GM19099 (cell line): ENCODE results near the gene CDKN1C.

Experiments used
- POLR2A ChIP-seq: IDR thresholded peaks from 3 replicates; pipeline ENCODE4 v1.6.1; 2011; ENCODE audit warnings: low read depth; ENCODE audit not compliant: insufficient read length; ENCODE audit errors: extremely low read depth

Gene CDKN1C

GRCh38 chr11:2843551-2843950 is 42.0 kb downstream of the CDKN1C start:
- no peak for TF ChIP-seq POLR2A

DNA sequence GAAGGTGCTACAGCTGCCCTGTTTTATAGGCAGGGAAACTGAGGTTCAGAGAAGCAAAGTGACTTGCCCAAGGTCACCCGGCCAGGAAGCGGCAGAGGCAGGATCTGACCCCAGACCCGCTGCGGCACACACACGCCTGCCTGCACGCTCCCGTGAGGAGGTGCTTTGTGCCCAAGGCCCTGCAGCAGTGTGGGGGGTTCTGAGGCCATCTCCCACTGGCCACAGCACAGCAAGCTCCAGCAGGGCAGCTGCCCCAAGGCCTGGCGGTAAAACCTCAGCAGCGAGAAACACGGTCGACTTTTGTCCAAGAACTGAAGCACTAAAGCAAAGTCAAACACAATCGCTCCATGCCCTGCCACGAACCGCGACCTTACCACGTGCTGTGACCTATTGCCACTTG is 42.7 kb downstream of the CDKN1C start:
- TF ChIP-seq POLR2A: no peak

DNA sequence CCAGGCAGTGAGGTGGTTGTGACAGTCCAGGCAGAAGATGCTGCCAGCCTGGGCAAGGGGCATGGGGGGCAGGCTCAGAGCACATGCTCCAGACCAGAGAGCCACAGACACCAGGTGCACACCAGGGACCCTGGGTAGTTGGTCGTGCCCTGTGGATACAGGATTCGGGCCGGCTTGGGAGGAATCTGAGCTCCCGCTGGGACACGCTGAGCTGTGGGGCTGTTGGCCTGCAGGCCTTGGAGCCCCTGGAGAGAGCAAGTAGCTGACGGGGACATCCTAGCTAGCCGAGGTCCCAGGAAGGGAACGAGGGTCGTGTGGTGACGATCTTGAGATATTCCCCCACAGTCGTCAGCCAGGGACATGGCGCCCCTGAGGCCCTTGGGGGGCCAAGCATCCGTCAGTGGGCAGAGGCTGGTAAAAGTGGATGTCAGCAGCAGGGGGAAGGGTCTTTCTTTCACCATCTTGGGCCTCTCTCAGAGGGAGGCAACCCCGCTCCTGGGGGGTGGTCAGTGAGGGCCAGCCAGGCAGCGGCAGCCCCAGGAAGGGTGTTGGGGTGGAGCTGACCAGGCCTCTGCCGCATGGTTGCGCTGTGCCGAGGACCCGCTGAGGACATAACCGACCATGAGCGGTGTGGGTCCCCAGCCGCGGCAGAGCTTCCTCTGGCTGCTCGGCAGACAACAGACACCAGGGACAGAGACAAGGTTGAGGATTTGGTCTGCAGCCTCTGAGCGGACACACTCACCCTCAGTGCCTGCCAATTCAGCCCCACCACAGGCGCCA is 44.0 kb downstream of the CDKN1C start:
- TF ChIP-seq POLR2A: no peak

- no peak for TF ChIP-seq POLR2A
Measured at GRCh38 chr11:2839395-2839943, 46.1 kb downstream of the CDKN1C start.

- no peak for TF ChIP-seq POLR2A
Measured at GRCh38 chr11:2838676-2839294, 46.8 kb downstream of the CDKN1C start.

DNA sequence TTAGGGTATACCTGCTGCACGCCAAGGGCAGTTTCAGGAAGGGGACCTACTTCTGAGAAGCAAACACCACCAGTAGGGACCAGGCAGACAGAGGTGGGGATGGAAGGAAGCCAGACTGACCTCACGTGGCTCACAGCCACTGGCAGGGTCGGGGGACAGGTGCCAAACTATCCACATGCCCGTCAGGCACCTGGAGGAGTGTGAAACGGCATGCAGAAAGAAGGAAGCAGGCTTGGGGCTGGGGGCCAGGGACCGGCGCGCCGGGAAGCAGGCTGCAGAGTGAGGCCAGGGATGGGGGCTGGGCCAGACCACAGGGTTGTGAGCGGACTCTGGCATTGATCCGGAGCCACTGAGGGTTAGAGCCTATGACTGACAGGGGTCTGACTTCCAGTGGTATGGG is 47.5 kb downstream of the CDKN1C start:
- no peak for TF ChIP-seq POLR2A

DNA sequence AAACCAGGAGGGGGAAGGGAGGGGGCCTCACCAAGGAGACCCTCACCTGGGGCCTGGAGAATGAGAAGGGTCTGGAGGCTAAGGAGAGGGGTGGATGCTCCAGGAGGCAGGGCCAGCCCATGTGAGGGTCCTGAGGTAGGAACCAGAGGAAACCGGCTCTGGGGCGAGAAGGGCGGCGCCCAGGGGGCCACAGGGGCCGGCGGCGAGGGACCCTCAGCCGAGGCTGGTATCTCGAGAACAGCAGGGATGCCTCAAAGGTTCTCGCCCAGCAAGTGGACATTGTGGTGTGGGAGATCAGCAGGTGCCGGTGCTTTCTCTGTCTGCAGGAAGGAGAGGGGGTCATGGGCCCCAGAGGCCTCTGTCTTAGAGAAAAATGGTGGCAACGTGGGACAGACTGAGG is 47.9 kb downstream of the CDKN1C start:
- no peak for TF ChIP-seq POLR2A

- TF ChIP-seq POLR2A: no peak
Measured at GRCh38 chr11:2837096-2837601, 48.4 kb downstream of the CDKN1C start.

DNA sequence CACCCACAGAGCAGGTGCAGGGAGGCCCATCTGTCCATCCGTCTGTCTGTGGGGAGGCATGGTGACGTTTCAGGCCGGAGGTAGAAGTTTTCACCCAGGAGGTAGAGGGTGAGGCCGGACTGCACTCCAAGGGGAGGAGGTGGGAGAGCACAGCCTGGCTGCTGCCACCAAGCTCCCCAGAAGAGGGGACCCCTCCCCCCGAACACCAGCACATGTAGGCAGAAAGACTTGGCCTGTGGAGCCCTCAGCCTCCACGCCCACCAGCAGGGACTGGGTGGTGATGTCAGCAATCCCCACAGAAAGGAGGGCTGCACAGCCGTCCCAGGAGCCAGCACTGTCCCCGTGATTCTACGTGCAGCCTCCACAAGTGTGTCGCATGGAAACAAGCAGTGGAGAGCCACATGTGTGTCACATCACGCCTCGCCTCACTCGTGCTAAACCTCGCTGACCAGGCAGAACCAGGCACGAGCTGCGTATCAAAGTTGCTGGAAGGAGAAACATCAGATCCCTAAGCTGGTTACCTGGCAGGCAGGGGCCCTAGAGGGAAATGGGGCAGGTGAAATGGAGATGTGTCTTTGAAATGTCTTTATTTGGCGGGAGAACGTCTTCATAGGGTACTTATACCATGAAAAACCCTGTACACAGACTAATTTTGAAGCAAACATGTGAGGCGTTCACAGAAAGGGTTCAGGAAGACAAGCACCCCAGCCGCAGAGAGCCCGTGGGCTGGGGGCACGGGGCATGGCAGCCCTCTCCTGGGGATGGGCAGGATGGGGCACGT is 49.1 kb downstream of the CDKN1C start:
- TF ChIP-seq POLR2A: no peak

DNA sequence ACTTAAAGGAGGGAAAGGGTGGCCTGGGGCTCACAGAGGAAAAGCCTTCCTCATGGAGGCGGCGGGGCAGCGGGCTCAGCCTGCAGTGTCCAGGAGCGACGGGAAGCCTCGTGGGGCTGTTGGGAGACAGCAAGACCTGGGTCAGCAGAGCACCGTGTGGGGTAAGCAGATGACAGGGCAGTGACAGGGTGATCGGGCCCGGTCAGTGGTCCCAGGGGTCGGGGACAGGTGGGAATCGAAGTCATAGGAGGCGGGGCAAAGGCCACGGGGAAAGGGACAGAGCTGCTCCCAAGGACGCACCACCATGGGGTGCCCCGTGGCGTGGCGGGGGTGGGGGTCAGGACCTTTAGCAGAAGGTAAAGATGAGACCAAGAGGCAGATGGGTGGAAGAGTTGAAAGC is 49.8 kb downstream of the CDKN1C start:
- TF ChIP-seq POLR2A: no peak

DNA sequence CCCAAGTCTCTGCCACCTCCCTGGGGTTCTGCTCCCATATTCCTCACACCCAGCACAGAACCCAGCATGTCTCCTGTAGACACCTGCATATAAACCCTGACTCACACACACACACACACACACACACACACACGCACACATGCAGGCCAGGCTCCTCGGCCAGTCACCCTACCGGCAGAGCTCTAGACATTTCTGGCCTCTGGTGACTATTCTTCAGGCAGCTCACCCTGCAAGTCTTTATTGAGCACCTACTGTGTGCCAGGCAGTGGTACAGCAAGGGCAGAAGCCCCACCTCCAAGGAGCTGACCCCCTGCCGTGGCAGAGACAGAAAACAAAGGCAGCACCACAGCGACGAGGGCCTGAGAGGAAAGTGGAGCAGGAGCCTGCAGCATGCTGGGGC is 50.3 kb downstream of the CDKN1C start:
- TF ChIP-seq POLR2A: no peak

- TF ChIP-seq POLR2A: no peak
Measured at GRCh38 chr11:2834503-2835273, 50.9 kb downstream of the CDKN1C start.

DNA sequence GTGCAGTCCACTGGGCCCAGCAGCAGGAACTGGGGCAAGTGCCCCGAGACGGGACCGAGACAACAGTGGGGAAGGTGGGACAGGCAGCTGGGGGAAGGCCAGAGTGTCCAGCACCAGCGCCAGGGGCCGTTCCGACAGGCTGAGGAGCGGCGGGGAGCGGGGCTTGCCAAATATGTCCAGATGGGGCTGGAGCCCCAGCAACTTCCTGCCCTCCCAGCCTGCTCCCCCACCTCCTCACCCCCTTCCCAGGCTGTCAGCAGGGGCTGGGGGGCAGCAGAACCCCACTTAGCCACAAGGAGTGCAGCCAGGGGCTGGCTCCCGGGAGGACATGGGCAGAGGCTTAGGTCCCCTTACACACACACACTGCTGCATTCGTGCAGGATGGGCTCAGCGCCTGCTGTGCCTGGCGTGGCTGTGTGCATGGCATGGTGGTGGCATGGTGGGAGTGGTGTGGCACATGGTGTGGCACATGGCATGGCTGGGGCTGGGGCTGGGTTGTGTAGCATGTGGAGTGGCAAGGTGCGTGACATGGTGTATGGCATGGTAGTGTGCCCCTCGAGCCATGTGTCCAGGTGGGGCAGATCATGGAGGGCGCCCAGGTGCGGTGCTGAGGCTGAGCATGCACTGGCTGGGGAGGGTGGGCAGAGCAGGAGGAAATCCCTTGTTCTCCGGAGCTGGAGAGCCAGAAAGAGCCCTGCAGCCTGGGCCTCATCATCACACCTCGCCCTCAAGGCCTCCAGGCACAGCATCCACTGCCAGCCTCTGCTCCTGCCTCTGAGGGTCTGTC is 51.7 kb downstream of the CDKN1C start:
- TF ChIP-seq POLR2A: no peak
